WTC11 (cell line): Measurements from ENCODE around the gene MED15.

ENCODE experiments used
- GABPB1 ChIP-seq: sonication (generic); formaldehyde crosslinking; IDR thresholded peaks from 2 replicates; pipeline ENCODE4 v1.8.1; 2023; ENCODE audit warnings: mild to moderate bottlenecking, missing genetic modification reagents
- TF ChIP-seq, protein P1 (sequence below): fragments of 200-600 bp; IDR thresholded peaks from 2 replicates; pipeline ENCODE4 v1.8.0; 2022; ENCODE audit warnings: antibody characterized with exemption
- TF ChIP-seq, protein P2 (sequence below): sonication (generic); formaldehyde crosslinking; IDR thresholded peaks from 2 replicates; pipeline ENCODE4 v1.8.0; 2023; ENCODE audit warnings: missing genetic modification reagents

- TF ChIP-seq, protein P1, sequence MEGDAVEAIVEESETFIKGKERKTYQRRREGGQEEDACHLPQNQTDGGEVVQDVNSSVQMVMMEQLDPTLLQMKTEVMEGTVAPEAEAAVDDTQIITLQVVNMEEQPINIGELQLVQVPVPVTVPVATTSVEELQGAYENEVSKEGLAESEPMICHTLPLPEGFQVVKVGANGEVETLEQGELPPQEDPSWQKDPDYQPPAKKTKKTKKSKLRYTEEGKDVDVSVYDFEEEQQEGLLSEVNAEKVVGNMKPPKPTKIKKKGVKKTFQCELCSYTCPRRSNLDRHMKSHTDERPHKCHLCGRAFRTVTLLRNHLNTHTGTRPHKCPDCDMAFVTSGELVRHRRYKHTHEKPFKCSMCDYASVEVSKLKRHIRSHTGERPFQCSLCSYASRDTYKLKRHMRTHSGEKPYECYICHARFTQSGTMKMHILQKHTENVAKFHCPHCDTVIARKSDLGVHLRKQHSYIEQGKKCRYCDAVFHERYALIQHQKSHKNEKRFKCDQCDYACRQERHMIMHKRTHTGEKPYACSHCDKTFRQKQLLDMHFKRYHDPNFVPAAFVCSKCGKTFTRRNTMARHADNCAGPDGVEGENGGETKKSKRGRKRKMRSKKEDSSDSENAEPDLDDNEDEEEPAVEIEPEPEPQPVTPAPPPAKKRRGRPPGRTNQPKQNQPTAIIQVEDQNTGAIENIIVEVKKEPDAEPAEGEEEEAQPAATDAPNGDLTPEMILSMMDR = no peak
- no peak for TF ChIP-seq GABPB1
- TF ChIP-seq, protein P2, sequence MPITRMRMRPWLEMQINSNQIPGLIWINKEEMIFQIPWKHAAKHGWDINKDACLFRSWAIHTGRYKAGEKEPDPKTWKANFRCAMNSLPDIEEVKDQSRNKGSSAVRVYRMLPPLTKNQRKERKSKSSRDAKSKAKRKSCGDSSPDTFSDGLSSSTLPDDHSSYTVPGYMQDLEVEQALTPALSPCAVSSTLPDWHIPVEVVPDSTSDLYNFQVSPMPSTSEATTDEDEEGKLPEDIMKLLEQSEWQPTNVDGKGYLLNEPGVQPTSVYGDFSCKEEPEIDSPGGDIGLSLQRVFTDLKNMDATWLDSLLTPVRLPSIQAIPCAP (CRISPR knock-in tag) = no peak
Observed at GRCh38 chr22:20523086-20523983, 15.9 kb downstream of the MED15 start.
